Middle frontal gyrus (tissue), 1 donor: ENCODE measurements around the gene SPSB3.
"Not testable (repeated sequence)": the region's sequence is repeated elsewhere in the genome, so short reads cannot be mapped to it uniquely, and the experiment has no call there.

Experiments used
- DNase-seq: peaks from one replicate; pipeline ENCODE4 v3.0.0-alpha.2; 2015; ENCODE audit warnings: low spot score; ENCODE audit errors: extremely low spot score

Gene SPSB3

DNA sequence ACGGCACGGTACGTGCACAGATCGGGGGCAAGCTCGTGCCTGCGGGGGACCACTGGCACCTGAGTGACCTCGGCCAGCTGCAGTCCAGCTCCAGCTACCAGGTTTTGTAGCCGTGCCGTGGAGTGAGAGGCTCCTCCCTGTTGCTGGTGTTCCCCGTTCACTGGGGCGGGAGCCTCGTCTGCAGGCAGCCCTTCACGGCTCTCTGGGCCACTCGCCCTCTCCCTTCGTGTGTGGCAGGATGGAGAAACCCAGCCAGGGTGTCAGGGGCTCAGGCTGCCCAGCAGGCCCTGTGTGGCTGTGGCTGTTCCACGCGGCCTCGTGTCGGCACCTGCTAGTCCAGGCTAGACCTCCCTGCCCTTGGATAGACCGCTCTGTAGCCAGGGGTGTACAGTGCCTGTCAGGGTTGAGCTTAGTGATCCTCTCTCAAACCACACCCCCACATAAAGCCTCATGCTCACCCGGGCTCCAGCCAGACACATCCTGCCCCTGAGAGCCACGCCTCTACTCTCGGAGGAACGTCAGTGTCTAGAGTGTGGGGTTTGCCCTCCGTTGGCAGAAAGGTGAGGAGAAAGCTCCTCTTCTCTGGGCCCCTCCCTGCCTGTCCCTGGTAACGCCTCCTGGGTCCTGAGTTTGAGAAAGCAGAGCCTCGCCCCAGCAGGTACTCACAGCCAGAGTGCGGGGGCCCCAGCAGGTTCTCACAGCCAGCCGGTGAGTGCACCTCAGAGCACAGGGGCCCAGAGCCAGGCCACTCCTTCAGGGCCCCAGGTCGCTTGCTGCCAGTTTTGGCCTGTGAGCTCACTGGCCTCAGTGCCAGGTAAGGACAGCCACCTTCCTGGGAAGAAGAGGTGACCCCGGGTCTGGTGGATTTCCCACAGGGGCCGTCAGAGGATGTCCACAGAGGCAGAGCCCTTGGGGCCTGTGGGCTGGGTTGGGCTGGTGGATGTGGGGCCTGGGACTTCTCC is 38.7 kb downstream of the SPSB3 start:
- DNase-seq, result no peak

DNA sequence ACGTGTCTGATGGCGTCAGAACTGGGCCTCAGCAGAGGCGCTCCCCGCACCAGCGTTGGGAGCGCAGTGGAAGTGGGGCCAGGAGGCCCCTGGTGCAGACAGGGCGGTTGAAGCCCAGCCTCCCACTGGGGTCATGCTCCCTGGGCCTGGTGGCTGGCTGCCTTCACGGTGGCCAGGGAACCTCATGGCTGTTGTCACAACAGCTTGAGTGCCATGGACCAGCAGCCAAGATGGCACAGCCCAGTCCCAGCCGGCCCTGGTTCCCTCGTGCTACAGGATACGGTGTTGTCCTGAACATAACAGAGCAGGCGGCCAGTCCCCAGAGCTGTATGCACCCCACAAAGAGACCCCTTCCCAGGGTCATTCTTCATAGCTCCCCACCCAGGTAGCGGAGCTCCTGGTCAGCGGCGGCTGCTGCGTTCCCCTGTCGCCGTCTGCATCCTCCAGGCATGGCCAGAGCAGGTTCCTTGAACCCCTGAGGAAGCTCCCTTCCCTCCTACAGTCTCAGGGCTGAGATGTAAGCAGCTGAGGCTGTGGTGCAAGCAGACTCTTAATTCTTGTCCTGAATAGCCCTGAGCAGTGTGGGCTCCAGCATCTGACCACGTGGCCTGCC is 40.7 kb downstream of the SPSB3 start:
- no peak for DNase-seq

DNA sequence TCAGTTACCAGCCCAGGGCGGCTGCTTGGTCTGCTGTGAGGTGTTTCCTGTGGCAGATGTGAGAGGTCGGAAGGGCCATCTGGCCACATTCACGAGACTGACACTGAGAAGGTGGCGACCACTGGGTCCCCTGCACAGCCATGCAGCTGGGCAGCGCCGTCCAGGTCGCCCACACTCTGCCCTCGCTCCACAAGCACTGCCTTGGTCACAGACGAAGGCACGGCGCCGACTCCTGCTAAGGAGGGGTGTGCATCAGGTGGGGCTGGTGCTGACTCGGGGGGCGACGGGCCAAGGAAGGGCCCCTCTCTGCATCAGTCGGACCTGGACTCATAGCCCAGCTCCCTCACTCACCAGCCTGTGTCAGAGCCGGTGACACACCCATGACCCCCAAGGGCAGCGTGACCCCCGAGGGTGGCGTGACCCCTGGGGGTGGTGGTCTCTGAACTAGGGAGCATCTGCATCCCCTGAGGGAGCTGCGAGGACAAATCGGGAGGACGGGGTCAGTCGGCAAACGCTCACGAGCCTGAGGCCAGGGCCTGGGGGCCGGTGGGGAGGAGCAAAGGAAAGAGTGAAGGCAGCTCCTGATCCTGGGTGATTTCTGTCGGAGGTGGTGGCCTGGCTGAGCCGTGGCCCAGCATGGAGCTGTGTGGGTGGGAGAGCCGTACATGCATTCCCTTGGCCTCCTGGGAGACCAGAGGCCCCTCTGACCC is 41.4 kb downstream of the SPSB3 start:
- DNase-seq, result no peak

DNA sequence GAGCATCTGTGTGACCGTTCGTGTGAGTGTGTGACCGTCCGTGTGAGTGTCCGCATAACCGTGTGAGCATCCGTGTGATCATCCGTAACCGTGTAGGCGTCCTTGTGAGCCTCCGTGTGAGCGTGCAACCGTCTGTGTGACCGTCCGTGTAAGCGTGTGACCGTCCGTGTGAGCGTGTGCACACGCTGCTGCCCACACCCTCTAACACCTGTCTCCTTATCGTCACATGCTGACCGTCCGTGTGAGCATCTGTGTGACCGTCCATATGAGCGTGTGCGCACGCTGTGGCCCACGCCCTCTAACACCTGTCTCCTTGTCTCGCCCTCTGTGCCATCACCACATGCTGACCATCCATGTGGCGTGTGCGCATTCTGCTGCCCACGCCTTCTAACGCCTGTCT is 42.1 kb downstream of the SPSB3 start:
- no peak for DNase-seq

DNA sequence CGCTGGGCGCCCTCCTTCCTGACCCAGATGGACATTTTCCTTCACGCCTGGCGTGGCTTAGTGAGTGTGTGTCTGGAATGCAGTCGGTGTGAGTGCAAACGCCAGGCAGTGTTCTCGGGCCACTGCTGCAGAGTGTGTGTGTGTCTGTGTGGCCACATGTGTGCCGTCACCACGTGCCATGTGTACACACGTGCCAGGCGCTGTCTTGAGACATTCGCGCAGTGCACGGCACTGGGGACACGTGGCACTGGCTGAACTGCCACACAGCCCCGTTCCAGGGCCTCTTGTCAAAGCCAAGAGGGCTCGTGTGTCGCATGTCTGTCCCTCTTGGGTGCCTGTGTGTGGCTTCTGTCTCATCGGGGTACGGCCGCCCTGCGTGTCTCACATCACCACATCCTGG is 47.6 kb downstream of the SPSB3 start:
- no peak for DNase-seq

DNA sequence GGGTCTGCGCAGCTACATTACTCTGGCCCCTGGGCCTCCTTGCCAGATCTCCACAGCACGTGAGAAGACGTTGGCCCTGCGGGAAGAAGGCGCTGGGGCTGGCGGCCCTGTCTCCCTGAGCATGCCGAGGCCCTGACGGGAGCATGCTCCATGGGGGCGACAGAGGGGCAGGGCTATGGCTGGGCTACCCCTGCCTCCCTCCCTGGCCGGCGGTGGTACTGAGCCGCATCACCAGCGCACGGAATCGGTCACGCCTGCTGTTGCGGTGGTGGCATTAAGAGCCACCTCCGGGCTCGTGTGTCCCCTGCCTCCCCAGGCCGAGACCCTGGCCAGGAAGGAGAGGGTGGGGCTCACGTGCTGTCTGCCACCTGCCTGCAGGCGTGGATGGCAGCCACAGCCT is 48.2 kb downstream of the SPSB3 start:
- no peak for DNase-seq

DNA sequence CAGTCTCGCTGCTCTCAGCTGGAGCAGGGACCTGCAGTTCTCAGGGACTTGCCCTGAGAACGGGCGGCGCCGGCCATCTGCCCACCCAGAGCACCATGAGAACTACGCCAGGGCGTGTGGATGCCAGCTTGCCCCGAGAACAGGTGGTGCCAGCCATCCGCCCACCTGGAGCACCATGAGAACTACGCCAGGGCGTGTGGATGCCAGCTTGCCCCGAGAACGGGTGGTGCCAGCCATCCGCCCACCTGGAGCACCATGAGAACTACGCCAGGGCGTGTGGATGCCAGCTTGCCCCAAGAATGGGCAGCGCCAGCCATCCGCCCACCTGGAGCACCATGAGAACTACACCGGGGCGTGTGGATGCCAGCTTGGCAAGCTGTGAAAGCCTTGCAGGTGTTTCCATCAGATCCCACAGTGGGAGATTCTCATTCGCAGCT is 49.8 kb downstream of the SPSB3 start:
- not testable (repeated sequence) for DNase-seq

DNA sequence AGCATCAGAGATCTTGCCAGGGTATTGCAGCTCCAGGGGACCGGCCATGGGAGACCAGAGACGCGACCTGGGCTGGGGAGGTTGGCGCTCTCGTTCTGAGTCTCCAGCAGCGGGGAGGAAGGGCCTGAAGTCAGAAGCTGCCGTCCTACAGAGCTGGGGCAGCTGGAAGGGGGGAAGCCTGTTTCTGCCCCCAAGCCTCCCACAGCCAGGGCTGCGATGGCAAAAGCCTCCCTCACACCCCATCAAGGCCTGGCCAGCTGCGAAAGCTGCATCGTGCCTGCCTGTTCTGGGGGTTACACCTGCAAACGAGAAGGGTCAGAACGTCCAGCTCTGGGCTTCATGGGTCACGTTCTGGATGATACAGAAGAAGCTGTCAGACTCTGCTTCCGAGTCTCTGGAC is 50.3 kb downstream of the SPSB3 start:
- DNase-seq, result no peak

DNA sequence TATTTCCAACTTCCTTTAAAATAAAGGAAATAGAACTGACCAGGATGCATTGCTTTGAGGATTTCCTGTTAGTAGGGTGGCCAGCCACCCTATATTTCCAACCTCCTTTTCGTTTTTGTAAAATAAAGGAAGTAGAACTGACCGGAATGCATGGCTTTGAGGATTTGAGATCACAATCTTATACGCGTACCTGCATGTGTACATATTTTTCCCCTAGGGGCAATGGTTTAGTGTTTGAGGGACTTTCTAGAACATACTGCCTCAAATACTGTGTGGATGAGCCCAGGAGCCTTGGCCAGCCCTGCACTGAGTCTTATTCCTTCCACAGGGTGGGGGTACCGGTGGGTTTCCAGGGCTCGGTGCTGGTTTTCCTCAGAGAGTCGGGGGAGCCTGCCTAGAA is 50.8 kb downstream of the SPSB3 start:
- no peak for DNase-seq

DNA sequence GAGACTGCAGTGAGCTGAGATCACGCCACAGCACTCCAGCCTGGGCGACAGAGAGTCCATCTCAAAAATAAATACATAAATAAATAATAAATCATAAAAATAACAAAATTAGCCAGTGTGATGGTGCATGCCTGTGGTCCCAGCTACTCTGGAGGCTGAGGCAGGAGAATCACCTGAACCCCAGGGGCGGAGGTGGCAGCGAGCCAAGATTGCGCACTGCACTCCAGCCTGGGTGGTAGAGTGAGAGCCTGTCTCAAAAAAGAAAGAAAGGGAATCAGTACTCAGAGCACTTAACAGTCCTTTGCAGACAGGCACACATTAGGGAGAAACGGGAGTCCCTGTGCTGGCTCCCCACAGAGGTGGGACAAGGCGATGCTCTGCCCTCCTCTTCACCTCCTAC is 51.3 kb downstream of the SPSB3 start:
- DNase-seq, result no peak

DNA sequence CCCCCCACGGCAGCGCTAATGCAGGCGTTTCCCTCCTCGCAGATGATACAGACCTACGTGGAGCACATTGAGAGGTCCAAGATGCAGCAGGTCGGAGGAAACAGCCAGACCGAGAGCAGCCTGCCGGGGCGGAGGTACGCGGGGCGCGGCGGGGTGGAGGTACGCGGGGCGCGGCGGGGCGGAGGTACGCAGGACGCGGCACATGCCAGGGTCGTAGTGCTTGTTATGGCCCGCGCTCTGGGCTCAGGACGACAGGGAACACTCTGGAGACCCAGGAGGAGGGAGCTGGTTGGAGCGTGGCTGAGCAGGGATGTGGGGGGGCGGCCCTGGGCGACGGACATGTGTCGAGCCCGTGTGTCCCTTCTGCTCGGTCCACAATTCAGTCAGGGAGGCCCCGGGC is 52.9 kb downstream of the SPSB3 start:
- DNase-seq, result no peak

DNA sequence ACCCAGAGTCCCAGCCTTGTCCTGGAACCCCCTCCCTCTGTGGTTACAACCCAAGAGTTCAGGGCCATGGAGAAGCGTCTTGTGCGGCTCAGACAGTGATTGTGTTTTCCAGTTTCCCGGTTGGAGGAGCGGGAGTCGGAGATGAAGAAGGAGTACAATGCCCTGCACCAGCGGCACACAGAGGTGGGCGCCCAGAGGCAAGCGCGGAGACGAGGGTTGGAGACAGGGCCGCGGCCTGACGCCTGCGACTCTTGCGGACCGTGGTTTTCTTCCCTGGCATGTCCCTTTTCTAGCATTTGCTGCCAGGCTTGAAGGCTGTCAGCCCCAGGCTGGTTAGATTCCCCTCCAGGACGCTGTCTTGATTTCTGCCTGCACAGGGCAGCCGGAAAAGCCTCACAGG is 53.3 kb downstream of the SPSB3 start:
- DNase-seq, result no peak

DNA sequence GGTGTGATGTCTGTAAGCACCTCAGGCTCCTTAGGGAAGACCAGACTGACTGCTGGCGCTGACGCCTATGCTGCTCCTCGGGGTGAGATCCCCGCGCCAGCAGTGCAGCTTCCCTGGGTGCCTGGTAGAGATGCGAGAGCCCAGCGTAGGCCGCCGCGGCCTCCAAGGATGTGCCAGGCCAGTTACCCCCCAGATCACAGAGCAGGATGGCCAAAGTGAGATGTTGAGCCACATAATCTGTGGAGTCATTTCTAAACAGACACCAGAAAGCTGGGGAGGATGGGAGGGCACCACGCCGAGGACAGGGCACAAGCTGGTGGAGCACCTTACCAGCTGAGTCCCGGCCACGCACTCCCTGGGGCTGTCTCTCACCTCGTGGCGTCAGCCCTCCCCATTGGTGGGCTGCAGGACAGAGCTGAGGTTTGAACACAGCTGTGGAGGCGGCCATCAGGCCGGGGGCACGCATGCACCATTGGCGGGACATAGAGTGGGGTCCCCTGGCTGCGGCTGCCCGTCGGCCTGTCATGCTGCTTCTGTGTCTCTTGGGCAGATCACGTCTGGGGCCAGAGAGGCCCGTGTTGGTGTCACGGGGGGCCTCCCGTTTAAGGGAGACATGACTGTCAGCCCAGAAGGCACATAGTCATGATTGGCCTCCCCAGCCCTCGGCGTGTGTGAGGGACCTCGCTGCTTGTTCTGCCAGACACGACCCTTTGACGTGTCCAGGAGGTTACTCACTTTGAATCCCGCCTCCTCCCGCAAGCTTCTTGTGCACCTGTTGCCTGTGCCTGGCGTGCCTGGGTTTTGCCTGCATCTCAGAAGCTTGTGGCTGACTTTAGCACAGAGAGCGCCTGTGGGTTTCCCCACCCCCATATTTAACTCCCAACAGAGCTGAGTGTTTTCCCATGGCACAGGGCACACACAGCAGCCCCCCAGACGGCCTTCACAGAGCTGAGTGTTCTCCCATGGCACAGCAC is 54.4 kb downstream of the SPSB3 start:
- no peak for DNase-seq
